HG02678 (cell line): ENCODE measurements around the gene TRIP6.
A peak's percentile ranks its signal among the peaks of the same experiment; 100 is the strongest.

Source experiments
- ATAC-seq: cut with Tn5 transposase; IDR thresholded peaks from one replicate; pipeline ENCODE4 v1.9.1; 2021; ENCODE audit warnings: mild to moderate bottlenecking, moderate library complexity; ENCODE audit not compliant: unreplicated experiment

The TRIP6 gene

DNA sequence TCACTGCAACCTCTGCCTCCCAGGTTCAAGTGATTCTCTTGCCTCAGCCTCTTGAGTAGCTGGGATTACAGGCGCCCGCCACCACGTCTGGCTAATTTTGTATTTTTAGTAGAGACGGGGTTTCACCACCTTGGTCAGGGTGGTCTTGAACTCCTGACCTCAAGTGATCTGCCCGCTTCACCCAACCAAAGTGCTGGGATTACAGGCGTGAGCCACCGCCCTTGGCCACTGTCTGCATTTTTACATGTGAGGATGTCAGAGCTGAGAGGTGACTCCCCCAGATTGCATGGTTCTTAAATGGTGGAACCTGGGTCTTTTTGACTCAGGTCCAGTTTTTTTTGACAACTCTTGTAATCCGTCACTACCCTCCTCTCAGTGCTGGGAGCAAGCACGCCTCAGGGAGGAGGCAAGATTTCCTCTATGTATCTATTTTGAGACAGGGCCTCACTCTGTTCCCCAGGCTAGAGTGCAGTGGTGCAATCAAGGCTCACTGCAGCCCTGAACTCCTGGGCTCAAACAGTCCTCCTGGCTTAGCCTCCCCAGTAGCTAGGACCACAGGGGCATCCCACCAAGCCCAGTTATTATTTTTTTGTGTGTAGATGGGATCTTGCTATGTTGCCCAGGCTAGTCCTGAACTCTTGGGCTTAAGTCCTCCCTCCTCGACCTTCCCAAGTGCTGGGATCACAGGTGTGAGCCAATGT, 6.6 kb downstream of the TRIP6 start:
- no peak for ATAC-seq

DNA sequence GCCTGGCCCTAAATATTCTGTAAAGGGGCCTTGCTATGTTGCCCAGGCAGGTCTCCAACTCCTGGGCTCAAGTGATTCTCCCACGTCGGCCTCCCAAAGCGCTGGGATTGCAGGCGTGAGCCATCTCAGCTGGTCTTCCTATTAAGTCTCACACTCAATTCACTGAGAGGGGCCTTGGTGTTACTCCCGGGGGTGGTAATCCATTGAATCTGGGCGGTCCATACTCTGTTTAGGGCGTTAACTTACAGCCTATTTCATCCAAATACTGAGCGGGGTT, 7.1 kb downstream of the TRIP6 start:
- ATAC-seq, result no peak

DNA sequence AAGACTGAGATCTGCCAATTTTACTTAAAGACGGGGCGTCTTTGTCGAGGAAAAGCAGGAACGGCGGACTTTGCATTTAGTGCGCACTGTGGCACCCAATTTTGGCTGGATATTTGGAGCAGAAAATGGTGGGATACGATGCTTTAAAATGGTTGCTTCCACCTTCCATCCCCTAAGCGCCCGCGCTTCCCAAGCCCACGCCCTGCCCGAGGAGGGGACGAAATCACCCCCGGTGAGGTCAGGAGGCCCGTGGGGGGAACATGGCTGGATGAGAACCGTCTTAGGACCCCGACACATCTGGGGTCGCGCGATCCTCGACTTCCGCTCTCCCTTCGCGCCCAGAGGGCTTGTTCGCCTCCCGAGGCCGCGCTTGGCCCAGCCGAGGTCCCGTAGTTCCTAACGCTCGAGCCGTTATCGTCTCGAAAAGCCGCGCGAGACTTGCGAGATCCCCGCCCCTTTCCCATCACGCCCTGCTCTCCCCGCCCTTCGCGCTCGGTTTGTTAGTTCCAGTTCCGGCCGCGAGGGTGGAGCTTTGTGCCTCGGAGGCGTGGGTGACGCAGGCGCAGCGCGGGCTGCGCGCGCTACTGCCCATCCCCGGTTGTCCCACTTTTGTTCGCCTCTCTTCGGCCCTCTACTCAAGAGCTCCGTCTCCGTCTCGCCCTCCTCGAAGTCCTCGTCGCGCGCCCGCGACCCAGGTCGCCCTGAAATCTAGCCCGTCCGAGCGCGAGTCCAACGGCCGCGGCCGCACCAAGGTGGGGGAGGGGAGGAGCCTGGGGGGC, 7.6 kb downstream of the TRIP6 start, which contains the start of gene SRRT:
TSS of gene SRRT (plus strand) at position 527 of the 779 bp plus-strand sequence. CDS start 488 bp downstream, outside the sequence.
- ATAC-seq, result peak; percentile 94

DNA sequence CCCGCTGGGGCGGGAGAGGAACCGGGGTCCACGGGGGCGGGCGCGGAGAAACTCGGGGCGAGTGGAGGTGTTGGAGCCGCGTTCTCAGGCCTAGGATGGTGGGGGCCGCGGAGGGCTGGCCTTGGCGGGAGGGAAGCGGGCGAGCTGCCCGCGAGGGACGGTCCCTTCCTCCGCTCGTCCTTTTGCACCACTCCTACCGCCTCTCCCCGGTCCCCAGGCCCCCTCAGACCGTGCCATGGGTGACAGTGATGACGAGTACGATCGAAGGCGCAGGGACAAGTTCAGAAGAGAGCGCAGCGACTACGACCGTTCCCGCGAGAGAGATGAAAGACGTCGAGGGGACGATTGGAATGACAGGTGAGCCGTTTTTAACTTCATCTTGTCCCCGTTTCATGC, 8.2 kb downstream of the TRIP6 start:
- ATAC-seq, result peak; percentile 25

DNA sequence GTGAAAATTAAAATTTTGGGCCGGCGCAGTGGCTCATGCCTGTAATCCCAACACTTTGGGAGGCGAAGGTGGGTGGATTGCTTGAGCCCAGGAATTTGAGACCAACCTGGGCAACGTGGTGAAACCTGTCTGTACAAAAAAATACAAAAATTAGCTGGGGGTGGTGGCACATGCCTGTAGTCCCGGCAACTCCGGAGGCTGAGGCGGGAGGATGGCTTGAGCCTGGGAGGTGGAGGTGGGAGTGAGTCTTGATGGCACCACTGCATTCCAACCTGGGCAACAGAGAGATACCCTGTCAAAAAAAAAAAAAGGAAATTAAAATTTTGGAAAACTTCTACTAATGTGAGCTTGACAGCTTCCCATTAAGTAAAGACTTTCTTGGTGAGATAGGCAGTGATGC, 10.8 kb downstream of the TRIP6 start:
- ATAC-seq, result no peak

DNA sequence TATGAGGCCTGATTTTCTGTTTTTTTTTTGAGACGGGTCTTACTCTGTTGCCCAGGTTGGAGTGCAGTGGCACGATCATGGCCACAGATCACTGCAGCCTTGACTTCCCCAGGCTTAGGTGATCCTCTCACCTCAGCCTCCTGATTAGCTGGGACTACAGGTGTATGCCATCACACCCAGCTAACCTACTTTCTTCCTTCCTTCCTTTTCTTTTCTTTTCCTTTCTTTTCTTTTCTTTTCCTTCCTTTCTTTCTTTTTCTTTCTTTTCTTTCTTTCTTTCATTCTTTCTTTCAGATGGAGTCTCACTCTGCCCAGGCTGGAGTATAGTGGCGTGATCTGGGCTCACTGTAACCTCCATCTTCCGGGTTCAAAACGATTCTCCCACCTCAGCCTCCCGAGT, 11.5 kb downstream of the TRIP6 start:
- ATAC-seq, result no peak

DNA sequence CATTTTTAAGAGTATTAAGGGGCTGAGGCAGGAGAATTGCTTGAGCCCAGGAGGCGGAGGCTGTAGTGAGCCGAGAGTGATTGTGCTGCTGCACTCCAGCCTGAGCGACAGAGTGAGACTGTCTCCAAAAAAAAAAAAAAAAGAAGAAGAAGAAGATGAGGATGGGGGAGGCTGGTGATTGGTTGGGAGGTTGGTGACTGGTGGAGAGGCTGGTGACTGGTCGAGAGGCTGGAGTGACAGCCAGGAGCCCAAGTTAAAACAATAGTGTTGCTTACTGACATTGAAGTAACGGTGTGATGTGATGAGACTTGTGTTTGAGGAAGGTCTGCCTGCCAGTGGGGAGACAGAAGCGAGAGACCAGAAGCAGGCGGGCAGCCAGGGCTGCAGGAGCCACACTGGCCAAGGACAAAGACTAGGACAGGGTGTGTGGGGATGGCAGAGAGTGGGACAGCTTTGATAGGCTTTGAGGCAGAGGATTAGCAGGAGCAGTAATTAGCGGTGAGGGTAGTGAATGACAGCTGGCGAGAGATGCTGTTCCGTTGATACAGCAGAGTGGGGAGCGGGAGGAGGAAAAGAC, 12.6 kb downstream of the TRIP6 start:
- ATAC-seq, result no peak

DNA sequence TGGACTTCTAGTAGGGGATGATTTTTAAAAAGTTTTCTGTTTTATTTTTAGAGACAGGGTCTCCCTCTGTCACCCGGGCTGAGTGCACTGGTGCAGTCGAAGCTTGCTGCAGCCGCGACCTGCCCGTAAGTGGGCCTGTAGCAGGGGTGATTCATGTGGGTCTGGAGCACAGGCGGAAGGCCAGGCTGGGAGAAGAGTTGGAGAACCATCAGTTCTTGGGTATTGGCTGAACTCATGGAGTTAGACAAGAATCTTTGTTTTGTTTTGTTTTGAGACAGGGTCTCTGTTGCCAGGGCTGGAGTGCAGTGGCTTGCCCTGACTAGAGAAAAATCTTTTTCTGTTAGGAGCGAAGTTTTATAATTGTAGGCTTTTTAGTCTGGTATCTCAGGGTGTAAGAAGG, 13.5 kb downstream of the TRIP6 start:
- no peak for ATAC-seq

DNA sequence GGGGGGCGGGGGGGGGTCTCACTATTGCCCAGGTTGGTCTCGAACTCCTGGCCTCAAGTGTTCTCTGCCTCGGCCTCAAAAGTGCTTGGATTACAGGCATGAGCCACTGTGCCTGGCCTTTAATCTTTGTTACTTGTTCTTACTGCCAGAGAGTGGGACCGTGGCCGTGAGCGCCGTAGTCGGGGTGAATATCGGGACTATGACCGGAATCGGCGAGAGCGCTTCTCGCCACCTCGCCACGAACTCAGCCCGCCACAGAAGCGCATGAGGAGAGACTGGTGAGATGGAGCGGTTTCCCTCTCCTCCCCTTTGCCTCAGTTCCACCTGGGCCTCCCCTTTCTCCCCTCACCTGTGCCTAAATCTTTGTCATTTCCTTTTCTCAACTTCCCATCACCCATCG, 13.9 kb downstream of the TRIP6 start:
- no peak for ATAC-seq

DNA sequence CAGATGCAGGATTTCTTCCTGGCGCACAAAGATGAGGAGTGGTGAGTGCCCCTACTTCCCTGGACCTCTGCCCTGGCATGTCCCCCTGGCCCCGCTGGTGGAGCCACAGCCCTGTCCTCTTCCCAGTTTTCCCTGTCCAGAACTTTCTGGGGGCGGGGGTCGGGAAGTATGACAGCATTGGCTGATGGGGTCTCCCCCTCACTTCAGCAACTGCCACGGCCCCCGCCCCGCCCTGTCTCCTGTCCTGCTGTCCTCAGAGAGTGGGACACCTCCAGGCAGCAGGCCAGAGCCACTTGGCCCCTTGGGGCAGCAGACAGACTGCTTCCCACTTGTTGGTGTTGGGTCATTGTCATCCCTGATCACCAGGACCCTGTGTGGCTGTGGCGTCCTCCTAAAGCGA, 15.0 kb downstream of the TRIP6 start:
- no peak for ATAC-seq

DNA sequence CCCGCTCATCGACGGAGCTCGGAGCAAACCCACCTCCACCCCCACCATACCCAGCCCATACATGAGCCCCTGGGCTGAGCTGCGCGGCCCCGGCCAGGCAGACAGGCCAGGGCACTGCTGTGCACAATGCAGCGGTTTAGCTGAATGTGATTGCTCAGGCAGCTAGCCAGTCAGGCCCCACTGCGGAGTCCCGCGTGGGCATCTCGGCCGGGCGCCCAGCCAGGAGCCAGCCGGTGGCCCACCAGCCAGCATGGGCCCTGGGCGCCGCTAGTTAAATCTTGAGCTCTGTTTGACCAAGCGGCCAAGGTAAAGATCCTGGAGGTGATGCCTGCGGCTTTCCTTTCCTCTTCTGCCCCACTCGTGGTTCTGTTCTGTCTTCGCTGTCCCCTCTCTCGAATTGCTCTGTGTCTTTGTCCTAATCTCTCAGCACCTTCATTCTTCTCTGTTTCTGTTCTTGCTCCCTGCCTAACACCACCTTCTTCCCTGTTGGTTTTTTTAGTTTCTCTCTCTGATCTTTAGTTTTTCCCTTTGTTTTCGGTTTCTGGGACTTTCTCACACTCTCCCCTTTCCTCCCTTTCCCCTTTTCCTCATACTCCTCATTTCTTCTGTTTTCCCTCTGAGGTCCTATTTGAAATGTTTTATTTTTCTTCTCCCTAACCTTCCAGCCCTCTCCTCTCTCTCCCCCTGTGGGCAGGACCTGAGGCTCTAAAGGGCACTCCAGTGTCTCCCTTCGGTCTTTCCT, 15.8 kb downstream of the TRIP6 start:
- no peak for ATAC-seq

DNA sequence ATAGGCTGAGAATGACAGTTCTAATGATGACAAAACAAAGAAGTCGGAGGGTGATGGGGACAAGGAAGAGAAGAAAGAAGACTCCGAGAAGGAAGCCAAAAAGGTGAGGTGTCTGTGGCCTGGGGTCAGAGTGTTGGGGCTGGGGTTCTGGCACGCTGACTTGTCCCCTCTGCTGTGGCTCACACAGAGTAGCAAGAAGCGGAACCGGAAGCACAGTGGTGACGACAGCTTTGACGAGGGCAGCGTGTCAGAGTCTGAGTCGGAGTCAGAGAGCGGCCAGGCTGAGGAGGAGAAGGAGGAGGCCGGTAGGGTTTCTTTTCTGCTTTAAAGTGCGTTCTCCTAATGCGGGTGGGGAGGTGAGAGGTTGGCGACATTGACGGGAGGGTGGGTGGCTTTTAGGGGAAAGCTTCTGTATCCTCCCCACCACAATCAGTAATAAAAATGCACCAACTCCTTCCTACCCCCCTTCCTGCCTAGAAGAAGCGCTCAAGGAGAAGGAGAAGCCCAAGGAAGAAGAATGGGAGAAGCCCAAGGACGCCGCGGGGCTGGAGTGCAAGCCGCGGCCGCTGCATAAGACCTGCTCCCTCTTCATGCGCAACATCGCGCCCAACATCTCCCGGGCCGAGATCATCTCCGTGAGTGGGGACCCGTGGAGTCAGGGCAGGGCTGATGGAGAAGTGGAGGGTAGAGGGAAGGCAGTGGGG, 17.7 kb downstream of the TRIP6 start:
- ATAC-seq, result no peak

DNA sequence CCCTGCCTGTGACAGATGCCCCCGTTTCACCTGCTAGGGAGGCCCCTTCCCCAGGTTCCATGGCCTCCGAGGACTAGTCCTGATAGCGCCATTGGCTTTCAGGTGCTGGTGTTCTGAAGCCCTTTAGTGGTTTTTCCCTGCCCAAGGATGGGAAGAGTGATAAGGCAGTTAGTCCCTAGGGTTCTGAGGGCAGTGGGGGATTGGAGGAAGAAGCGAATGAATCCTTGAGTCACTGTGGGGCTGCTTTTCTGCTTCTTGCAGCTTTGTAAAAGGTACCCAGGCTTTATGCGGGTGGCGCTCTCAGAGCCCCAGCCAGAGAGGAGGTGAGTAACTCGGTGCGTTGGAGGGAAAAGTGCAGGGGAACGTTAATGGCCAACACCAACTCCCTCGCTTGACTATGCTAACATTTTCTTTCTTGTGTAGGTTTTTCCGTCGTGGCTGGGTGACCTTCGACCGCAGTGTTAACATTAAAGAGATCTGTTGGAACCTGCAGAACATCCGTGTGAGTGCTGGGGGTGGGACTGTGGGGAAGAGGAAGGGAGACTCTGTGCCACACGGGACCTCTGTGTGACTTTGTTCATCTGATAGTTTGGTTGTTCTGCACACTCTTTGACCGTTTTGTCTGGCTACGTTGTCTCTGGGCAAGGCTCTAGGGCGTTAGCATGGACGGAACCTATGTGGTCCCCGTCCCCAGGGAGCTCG, 18.4 kb downstream of the TRIP6 start:
- no peak for ATAC-seq

DNA sequence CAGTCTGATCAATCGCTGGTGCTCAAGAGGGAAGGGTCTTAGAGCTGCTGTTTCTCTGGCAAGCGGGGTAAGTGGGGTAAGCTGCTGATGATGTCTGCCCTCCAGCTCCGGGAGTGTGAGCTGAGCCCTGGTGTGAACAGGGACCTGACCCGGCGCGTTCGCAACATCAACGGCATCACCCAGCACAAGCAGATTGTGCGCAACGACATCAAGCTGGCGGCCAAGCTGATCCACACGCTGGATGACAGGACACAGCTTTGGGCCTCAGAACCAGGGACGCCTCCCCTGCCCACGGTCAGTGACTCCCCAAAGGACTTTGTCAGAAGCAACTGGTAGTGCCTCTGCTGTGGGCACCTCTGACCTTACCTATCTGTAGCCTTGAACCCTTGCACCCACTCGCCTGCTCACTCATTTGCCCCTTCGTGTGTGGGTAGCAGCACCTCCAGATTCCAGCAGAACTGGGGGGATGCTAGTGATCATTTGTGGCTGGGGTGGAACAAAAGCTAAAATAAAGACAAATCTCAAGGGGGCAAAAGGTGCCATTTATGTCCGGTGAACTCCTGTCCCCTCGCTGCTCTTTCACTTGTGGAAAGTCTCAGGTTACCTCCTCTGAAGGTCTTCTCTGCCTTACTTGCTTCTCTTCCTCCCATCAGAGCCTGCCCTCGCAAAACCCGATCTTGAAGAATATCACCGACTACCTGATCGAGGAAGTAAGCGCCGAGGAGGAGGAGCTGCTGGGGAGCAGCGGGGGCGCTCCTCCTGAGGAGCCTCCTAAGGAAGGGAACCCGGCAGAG, 19.2 kb downstream of the TRIP6 start:
- ATAC-seq, result no peak

DNA sequence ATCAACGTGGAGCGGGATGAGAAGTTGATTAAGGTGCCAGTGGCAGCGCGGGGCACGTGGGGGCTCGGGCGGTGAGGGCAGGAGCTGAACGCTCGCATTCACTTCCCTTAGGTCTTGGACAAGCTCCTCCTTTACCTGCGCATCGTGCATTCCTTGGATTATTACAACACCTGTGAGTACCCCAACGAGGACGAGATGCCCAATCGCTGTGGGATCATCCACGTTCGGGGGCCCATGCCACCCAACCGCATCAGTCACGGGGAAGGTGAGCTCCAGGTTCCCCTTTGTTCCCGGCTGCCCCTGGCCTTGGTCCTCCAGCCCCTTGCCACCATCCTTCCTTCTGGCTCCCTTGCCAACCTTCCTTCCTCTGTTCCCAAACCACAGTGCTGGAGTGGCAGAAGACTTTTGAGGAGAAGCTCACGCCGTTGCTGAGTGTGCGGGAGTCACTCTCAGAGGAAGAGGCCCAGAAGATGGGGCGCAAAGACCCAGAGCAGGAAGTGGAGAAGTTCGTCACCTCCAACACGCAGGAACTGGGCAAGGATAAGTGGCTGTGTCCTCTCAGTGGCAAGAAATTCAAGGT, 19.8 kb downstream of the TRIP6 start:
- no peak for ATAC-seq

DNA sequence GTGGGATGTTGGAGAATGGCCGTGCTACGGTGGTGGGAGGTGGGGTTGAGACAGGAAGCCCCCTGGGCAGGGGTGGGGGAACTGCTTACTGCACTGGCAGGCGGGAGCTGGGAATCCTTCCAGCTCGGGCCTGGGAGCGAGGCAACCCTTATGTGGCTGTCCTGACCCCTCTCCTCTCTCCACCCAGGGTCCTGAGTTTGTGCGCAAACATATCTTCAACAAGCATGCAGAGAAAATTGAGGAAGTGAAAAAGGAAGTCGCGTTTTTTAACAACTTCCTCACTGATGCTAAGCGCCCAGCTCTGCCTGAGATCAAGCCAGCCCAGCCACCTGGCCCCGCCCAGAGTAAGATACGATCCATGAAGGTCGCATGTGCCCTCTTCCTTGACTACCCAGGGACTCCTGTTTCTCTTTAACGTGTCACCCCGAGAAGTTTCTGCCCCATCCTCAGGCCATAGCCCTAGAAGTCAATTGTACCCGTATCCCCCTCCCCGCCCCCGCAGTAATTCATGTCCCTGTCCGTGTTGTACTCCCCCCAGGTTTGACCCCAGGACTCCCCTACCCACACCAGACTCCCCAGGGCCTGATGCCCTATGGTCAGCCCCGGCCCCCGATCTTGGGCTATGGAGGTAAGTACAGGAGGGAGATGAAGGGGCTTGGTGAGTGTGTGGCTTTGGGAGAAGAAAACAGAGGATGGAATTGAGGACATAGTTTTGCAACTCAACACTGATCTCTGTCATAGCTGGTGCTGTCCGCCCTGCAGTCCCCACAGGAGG, 20.5 kb downstream of the TRIP6 start:
- peak; percentile 44 for ATAC-seq

DNA sequence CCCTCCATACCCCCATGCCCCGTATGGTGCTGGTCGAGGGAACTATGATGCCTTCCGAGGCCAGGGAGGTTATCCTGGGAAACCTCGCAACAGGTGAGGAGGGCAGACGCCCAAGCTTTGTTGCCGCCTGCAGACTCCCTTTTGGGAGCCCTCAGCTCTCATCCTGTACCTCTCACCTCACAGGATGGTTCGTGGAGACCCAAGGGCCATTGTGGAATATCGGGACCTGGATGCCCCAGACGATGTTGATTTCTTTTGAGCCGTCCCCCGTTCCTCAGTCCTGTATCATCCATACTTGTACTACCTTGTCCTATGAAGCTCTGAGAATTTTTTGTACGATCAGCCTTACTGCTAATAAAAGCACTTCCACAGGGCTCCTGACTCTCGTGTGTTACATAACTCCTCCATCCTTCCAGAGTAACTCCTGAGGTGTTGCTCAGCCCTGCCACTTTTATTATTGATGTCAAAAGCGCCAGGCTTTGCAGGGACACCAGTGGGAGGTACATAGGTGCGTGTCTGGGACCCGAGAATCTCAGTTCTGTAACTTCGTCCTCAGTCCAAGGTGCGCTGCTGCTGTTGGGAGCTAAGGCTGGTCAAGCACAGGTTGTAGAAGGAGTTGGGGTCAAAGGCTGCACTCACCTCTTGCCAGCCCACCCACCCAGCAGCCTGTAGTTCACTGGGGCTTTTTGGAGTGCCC, 21.3 kb downstream of the TRIP6 start:
- no peak for ATAC-seq
